ENCODE data around the gene HS3ST4.

GRCh38 chr16:25716186-25716585 lies 24.4 kb downstream of the HS3ST4 start:
- TF ChIP-seq POLR2A (IDR thresholded peaks at IDR 0.05; ENCODE audit: low read depth, low read length) (no peak), CTCF (IDR thresholded peaks at IDR 0.05; ENCODE audit: extremely low read depth in 1 of 2, insufficient read depth in 1 of 2, low read depth in 1 of 2, low read length in 2 of 2) (no peak), EZH2 (IDR thresholded peaks at IDR 0.05; ENCODE audit: borderline replicate concordance, low read depth, low read length, severe bottlenecking) (no peak), POLR2AphosphoS5 (IDR thresholded peaks at IDR 0.05; ENCODE audit: insufficient read depth, low read depth, low read length) (no peak), MAX (IDR thresholded peaks at IDR 0.05; ENCODE audit: insufficient read depth, insufficient read length) (no peak), GATA2 (IDR thresholded peaks at IDR 0.05; ENCODE audit: insufficient read depth, insufficient read length, low read depth, low read length) (no peak), MYC (IDR thresholded peaks at IDR 0.05; ENCODE audit: low read depth, low read length) (no peak), JUN (IDR thresholded peaks at IDR 0.05; ENCODE audit: borderline replicate concordance, insufficient read depth, insufficient read length, low read depth) (no peak), FOS (IDR thresholded peaks at IDR 0.05; ENCODE audit: borderline replicate concordance, insufficient read depth, low read length) (no peak)

All from endothelial cell of umbilical vein (primary cell).